Amygdala (tissue), 56 donors: Measurements from ENCODE around the gene CFAP58.
"Not testable (repeated sequence)": the region's sequence is repeated elsewhere in the genome, so short reads cannot be mapped to it uniquely, and the experiment has no call there.

Experiments
- DNase-seq, 56 donors: peaks; one replicate each; lab custom pipeline; 2025; lab: John Stamatoyannopoulos, UW

Gene CFAP58

GRCh38 chr10:104468818-104469217 is 115.2 kb downstream of the CFAP58 start:
- DNase-seq: not testable (repeated sequence)

DNA sequence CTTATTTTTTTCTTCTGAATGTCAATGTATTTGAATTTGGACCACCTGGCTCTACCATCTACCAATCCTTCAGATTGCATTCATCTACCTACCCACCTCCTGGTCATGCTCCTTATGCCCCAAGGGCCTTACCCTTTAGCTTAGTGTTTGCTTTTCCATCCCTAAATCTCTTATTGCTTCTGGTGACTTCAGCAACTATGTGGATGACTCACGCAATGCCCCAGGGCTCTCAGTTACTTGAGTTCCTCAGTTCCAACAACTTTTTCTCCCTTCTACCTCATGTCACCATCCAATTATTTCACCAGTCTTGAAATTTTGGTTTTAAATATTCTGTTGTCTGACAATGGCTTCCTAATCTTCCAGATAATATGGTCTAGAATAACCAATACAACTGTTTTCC is 118.9 kb downstream of the CFAP58 start:
- DNase-seq: no peak

DNA sequence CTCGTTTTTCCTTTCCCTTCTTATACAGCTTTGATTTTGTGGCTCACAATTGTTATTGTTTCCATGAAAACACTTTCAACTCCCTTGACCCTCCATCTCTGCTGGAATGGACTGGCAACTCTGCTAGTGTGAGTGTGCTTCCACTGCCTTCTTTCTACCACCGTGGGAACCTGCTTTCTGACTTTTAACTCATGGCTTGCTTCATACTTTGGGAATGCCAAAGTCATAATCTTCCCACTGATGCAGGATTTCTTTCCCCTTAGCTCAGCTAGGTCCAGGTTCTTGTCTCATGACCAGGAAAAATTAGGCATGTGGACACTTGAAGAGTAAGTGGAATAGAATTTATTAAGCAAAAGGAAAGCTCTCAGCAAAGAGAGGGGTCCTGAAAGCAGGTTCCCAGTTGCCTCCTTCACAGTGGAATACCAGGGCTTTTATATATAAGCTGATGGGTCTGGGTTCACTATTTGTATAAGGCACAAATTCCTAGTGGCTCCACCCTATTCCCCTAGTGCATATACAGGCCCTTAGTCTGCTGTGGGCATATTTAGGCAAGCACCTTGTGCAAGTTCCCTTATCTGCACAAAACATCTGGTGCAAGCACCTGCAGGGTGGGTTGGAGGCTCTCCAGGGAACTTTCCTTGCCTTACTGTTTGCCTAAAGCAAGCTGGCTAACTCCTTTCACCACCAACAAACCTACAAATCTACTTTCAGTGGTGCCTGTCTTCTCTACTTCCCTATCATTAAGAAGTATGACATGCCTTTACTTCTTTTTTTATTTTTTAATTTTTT is 119.5 kb downstream of the CFAP58 start:
- no peak for DNase-seq

GRCh38 chr10:104478380-104478779 is 124.7 kb downstream of the CFAP58 start:
- no peak for DNase-seq

DNA sequence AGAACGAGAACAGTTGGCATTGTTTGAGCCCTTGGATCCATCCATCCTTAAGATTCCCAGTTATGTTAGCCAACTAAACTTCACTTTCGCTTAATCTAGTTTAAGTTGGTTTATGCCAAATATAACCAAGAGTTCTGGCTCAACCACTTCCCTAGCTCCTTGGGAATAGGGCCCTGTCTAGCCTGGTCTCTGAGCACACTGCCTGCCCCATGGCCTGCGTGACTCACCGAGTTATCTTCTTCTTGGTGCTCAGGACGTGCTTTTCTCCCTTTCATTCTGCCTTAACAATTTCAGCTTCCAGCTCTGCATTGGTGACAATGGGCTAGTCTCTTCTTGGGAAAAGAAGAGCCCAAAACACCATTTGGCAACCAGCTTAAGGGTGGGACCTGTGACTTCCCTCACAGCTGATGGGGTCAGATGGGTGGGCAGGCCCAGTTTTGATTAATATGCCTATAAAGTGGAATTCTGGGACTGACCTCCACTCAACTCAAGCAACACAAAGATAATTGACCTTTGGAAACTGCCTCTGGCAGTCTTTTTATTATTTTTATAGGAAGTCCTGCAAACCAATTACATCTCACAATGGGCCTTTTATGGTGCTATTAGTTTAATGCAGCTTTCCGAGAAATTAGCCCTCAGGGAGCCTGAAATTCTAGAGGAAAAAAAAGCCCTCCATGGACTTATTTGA is 126.4 kb downstream of the CFAP58 start:
- DNase-seq: no peak

GRCh38 chr10:104480797-104481196 is 127.2 kb downstream of the CFAP58 start:
- DNase-seq: no peak

DNA sequence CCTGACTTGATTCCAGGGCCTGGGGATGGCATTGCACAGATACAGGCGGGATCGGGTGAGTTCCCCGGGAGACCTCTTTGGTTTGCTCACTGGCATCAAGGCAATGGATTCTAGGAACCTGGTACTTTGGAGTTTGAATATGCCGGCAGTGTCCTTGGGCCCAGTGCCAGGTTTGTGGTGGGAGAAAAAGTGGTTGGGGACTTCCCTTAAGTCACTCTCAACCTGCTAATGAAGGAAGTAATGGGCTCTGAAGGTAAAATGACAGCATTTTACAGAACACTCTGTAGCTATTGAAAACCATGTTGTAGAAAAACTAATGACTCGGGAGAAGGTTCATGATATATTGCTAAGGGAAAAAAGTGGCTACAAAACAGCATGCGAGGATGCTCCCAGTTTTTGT is 129.9 kb downstream of the CFAP58 start:
- no peak for DNase-seq

DNA sequence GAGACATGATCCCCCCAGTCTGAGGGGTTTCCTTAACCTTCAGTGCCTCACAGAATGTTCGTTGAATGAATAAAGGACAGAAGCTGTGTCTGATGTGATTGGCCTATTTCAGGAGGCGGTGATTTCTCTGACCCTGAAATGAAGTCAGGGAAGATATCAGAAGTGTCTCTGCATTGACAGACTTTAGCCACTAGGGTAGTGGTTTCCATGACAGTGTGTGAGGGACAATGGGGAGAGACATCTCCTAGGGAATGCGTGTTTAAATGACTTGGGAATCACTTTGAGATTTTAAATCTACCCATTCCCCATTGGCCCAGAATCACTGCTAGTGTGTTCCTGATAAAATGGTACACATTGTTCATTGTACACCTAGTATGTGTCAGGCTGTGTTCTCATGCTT is 132.0 kb downstream of the CFAP58 start:
- DNase-seq: no peak

DNA sequence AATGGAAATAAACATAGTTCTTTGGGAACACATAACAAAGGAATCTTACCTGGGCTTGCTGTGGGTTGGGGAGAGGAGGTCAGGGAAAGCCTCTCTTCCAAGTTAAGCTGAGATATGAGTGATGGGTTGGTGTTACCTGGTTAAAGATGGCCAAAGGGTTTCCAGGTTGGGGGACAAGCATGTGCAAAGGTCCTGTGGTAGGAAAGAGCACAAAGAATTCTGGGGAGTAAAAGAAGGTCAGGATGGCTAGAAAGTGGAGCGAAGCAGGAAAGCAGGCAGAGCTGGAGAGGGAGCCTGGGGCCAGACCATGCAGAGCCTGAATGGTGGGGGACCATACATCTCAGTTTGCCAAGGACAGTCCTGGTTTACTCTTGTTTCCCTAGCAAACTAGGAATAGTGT is 133.2 kb downstream of the CFAP58 start:
- no peak for DNase-seq

- peak in 7 of 56 donors; percentile 8 to 21 (median 20) for DNase-seq
These were observed 134.3 kb downstream of the CFAP58 start for GRCh38 chr10:104487794-104488438.

- DNase-seq: no peak
These were observed 134.8 kb downstream of the CFAP58 start for GRCh38 chr10:104488439-104488832.

DNA sequence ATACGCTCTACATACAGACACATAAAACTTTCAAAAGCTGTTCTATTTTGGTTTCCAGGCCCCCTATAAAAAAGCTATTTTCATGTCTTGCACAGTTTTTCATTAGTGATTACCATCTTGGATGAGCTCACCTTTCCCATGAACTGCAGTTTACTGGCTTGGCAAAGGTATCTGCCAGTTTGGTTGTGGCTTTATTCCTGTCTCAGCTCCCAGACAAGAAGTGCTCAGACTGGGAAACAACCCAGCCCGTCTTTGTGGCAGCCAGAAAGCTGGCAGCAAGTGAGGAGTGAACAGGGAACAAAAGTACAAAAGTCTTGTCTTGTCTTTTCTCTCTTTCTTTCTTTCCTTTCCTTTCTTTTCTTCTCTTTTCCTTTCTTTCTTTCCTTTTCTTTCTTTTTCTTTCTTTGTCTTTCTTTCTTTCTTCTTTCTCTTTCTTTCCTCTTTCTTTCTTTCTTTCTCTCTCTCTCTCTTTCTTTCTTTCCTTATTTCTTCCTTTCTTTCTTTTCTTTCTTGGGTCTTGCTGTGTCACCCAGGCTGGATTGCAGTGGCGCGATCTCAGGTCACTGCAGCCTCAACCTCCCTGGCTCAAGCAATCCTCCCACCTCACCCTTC is 138.8 kb downstream of the CFAP58 start:
- DNase-seq: peak in 20 of 56 donors; percentile 2 to 66 (median 10)

DNA sequence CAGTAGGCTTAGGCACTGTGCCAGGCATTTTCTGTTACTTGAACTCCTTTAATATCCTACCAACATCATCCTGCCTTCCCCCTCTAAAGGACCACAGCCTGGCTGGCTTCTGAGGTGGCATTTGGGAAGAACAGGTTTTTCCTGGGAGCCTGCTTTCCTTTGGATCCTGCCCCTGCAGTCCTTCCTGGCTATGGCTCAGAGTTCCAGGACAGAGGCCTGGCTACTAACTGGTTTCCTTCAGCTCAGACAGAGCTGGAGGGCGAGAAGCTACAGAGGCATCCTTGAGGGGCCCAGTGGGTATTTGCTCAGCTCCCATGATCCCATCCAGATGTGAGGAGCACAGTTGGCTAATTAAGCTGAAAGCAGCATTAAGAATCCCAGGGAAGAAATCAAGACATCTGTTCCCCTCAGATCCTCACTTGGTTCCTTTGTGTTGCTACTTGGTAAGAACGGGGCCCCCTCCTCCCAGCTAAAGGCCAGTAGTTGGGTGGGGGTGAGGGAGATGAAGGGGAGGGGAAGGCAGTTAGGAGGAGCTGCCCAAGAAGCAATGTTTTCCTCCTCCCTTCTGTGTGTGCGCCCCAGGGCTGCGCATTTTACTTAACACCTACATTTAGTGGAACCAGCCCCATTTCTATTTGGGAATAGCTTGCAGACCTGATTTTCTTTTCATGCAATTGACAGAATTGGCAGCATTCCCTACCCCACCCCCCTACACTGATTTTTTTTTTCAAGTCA is 144.9 kb downstream of the CFAP58 start:
- DNase-seq: no peak

GRCh38 chr10:104501449-104501848 is 147.8 kb downstream of the CFAP58 start:
- no peak for DNase-seq

DNA sequence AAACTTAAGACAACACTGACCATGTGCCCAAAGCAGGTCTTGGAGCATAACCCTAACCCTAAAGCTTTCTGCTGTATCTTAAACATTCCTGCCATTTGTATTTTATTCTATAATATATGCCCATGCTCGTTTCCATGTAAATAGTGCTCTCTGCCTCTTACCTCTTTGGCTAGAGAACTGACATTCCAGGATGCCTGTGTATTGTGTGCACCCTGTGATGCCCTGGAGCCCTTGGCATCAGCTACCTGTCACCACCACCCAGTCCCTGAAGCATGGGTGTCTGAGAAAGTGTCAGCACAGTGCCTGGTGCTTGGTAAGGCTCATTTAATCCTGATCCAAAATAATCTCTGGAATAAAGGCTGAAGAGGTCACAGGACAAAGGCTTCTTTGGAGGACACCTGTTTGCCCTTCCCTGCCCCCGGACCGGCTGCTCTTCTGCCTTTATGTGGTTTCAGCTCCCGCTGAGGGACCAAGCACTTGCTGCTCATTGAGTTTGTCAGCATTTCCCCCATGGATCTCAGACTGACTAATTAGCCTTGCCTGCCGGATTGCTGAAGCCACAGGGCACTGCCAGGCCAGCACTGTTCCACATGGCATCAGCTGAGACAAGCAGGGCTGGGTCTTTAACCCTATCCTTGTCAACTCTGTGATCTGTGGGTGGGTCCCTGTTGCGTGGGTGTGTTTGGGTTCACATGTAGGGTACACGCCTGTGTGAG is 148.4 kb downstream of the CFAP58 start:
- no peak for DNase-seq

GRCh38 chr10:104502907-104503306 is 149.3 kb downstream of the CFAP58 start:
- DNase-seq: no peak
